Aorta (tissue), 5 donors: ENCODE measurements around the gene FDPS. TPM values are rescaled to one million over a fixed set of nuclear protein-coding genes. Genes with fewer than 3 reads are reported as not detected.

Source experiments
- ATAC-seq: fragments of 200-7000 bp; cut with Tn5 transposase; one replicate; pipeline ENCODE4 v1.9.1; 2022; ENCODE audit warnings: moderate library complexity; ENCODE audit not compliant: low FRiP score
- DNase-seq, 2 donors: peaks; one replicate each; pipeline ENCODE4 v3.0.0-alpha.2; 2020
- H3K27ac ChIP-seq, 2 donors: one replicate each; pipeline ENCODE4 v1.5.1; 2013; ENCODE audit warnings: low read length in 2 of 2, mild to moderate bottlenecking in 2 of 2, moderate library complexity in 2 of 2, control low read depth in 1 of 2, inconsistent platforms in 1 of 2, low read depth in 1 of 2
- H3K27me3 ChIP-seq, 2 donors: one replicate each; pipeline ENCODE4 v1.6.1; 2013; ENCODE audit warnings: control low read depth in 1 of 2, low read length in 1 of 2, mild to moderate bottlenecking in 1 of 2, moderate library complexity in 1 of 2; ENCODE audit not compliant: insufficient read depth in 2 of 2, control insufficient read depth in 1 of 2
- H3K36me3 ChIP-seq, 2 donors: one replicate each; pipeline ENCODE4 v1.6.1; 2013; ENCODE audit warnings: control low read depth in 1 of 2, low read length in 1 of 2, mild to moderate bottlenecking in 1 of 2; ENCODE audit not compliant: insufficient read depth in 2 of 2, control insufficient read depth in 1 of 2
- H3K4me1 ChIP-seq, 2 donors: one replicate each; pipeline ENCODE4 v1.6.1; 2013; ENCODE audit warnings: low read length in 2 of 2, control low read depth in 1 of 2, mild to moderate bottlenecking in 1 of 2, moderate library complexity in 1 of 2; ENCODE audit not compliant: insufficient read depth in 2 of 2, control insufficient read depth in 1 of 2
- H3K4me3 ChIP-seq, 2 donors: one replicate each; pipeline ENCODE4 v1.5.1; 2013; ENCODE audit warnings: low read length in 2 of 2, control low read depth in 1 of 2, mild to moderate bottlenecking in 1 of 2
- H3K9me3 ChIP-seq: one replicate; pipeline ENCODE4 v1.6.1; 2013; ENCODE audit warnings: mild to moderate bottlenecking, low read length; ENCODE audit not compliant: control insufficient read depth
- WGBS, 2 donors: extraction: QIAGEN DNeasy Blood & Tissue Kit; methylation state at CpG; one replicate each; pipeline ENCODE4 v1.1.7; 2013; 5-methylcytosine and 5-hydroxymethylcytosine counted together
- intact Hi-C, 2 donors: fragments of 100-400 bp; cut with DNase I; formaldehyde crosslinking; loops; one replicate each; pipeline versions ENCODE4 v1.14.2 to v1.15.0; 2022
- microRNA-seq, 2 donors: library from miRNA; unstranded; fragments of <30 nt; microRNA quantifications; one replicate each; pipeline ENCODE4 v1.2.0, GENCODE V29; 2020
- polyA plus RNA-seq, 2 donors: library from polyadenylated mRNA; stranded (reverse); fragments of 200-250 nt; gene quantifications; one replicate each; pipeline ENCODE4 v1.2.3, GENCODE V29; 2013
- total RNA-seq, 2 donors: library from RNA; stranded (reverse); fragmentation: NEBNext Ultra II Directional; extraction: Animal tissue kit (Norgen Biotek cat#: 25700); gene quantifications; one replicate each; pipeline ENCODE4 v1.2.1, GENCODE V29; 2021
- donor health status: healthy with polysubstance abuse.
- donor health status: Bipolar disorder and iron deficiency.
- donor health status: DM: no; HTN: no; CAD: no.
- donor health status: DM: no; HTN: no; CAD: no.
- donor health status: DM: yes; HTN: yes; CAD: no.

FDPS gene
- total and polyA plus RNA-seq, 4 donors: 72.9 to 127 (median 96.2) TPM

DNA sequence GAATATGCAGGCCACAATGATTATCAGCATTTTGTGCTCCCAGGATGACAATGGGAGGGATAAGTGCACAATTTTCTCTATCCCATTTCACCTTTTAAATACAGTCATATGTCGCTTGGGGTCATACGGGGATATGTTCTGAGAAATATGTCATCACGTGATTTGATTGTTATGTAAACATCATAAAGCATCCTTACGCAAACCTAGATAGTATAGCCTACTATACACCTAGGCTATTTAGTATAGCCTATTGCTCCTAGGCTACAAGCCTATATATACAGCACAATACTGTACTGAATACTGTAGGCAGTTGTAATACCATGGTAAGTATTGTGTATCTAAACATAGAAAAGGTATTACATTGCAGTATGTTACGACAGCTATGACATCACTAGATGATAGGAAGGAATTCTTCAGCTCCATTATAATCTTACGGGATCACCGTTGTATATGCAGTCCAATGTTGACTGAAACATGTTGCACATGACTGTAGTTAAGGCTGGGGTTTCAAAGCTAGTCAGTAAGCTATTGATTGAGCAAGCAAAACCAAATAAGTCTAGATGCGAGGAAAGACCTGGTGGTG lies 30.9 kb downstream of the FDPS start:
- WGBS, 2 donors: 85 to 86% methylated on average over 8 of the region's 8 CpGs
- H3K9me3 ChIP-seq: no peaks in the 10 kb centered on the region
- no peak for ATAC-seq
- H3K4me1 ChIP-seq: no peaks in the 10 kb centered on the region
- peaks cover 8 to 12% of the 10 kb centered on the region in 2 donors for H3K36me3 ChIP-seq
- H3K27ac ChIP-seq: no peak overlapping the region
- DNase-seq: no peak
- no peak overlapping the region for H3K4me3 ChIP-seq
- intact Hi-C loops: no loop called here
- H3K27me3 ChIP-seq: no peaks in the 10 kb centered on the region

GRCh38 chr1:155342842-155343241 lies 34.2 kb downstream of the FDPS start:
- Histone ChIP-seq H3K27ac (no peak overlapping the region), H3K9me3 (no peaks in the 10 kb centered on the region), H3K36me3 (peaks cover 13 to 15% of the 10 kb centered on the region in 2 donors), H3K4me1 (no peaks in the 10 kb centered on the region), H3K4me3 (no peak overlapping the region), H3K27me3 (no peaks in the 10 kb centered on the region)
- DNase-seq (no peak), ATAC-seq (no peak)
- intact Hi-C loops: no loop called here
- 87 to 90% methylated on average over 3 of the region's 3 CpGs for WGBS, 2 donors

DNA sequence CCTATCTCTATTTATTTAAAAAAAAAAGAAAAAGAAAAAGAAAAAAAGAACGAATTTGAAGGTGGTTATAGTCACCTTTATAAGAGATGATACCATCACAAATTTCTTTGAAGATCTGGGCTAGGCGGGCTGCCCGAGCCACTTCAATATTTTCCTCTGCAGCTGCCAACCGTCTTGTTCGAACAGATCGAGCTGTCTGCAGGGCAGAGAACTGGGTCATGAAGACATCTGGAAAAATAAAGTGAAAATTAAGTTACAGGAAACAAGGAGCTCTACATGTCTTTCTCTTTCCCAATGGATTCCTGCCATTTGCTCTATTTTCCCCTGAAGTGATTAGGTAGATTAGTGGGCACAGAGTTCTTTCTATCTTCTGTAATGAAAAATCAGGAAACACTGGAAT lies 44.0 kb downstream of the FDPS start:
- WGBS, 2 donors: 91 to 93% methylated on average over 6 of the region's 6 CpGs
- peaks cover 1 to 9% of the 10 kb centered on the region in 2 donors for H3K36me3 ChIP-seq
- ATAC-seq (no peak), DNase-seq (no peak)
- H3K4me3 ChIP-seq: no peak overlapping the region
- no peaks in the 10 kb centered on the region for H3K4me1 ChIP-seq
- H3K27me3 ChIP-seq: no peaks in the 10 kb centered on the region
- intact Hi-C loops: no loop called here
- H3K27ac ChIP-seq: no peak overlapping the region
- H3K9me3 ChIP-seq: no peaks in the 10 kb centered on the region

GRCh38 chr1:155360051-155360450 lies 51.4 kb downstream of the FDPS start:
- no peak overlapping the region for H3K27ac ChIP-seq
- no peak overlapping the region for H3K4me3 ChIP-seq
- H3K36me3 ChIP-seq: peaks cover 0 to 7% of the 10 kb centered on the region in 2 donors
- ATAC-seq: no peak
- no peaks in the 10 kb centered on the region for H3K27me3 ChIP-seq
- DNase-seq: no peak
- no peaks in the 10 kb centered on the region for H3K9me3 ChIP-seq
- 93 to 94% methylated on average over 1 of the region's 1 CpG for WGBS, 2 donors
- intact Hi-C loops: no loop called here
- no peaks in the 10 kb centered on the region for H3K4me1 ChIP-seq

Small RNAs within 50 kb of the gene (microRNA-seq; reads per million reads assigned to microRNA genes)
- gene MIR555: 0 reads per million in 2 donors

Other genes starting within 250 kb of the FDPS start
- gene EFNA4, start 245.1 kb upstream of the FDPS start, total RNA-seq: 1 to 10 TPM; 3.0 to 5.7 TPM
- 1 to 10 TPM; 3.9 to 4.0 TPM for gene EFNA4, start 245.1 kb upstream of the FDPS start, polyA plus RNA-seq
- gene EFNA3, start 230.0 kb upstream of the FDPS start, total RNA-seq: 1 to 10 TPM; 1.8 to 3.2 TPM
- under 1 TPM in 1 of 2 donors, not detected in 1; 0.41 TPM for gene EFNA3, start 230.0 kb upstream of the FDPS start, polyA plus RNA-seq
- 10 to 100 TPM; 18.9 to 49.1 TPM for gene EFNA1, start 181.0 kb upstream of the FDPS start, total RNA-seq
- gene EFNA1, start 181.0 kb upstream of the FDPS start, polyA plus RNA-seq: 10 to 100 TPM in 1 of 2 donors, 1 to 10 TPM in 1; 7.1 to 12.1 TPM
- 10 to 100 TPM; 19.8 to 26.8 TPM for gene SLC50A1, start 173.0 kb upstream of the FDPS start, total RNA-seq
- 10 to 100 TPM; 22.7 to 28.2 TPM for gene SLC50A1, start 173.0 kb upstream of the FDPS start, polyA plus RNA-seq
- 10 to 100 TPM; 42.4 to 52.4 TPM for gene DPM3, start 168.3 kb upstream of the FDPS start, total RNA-seq
- gene DPM3, start 168.3 kb upstream of the FDPS start, polyA plus RNA-seq: 100 to 1,000 TPM; 162 to 200 TPM
- 100 to 1,000 TPM; 136 to 143 TPM for gene KRTCAP2, start 135.6 kb upstream of the FDPS start, total RNA-seq
- gene KRTCAP2, start 135.6 kb upstream of the FDPS start, polyA plus RNA-seq: 100 to 1,000 TPM; 179 to 255 TPM
- 1 to 10 TPM; 1.6 to 3.4 TPM for gene TRIM46, start 135.0 kb upstream of the FDPS start, total RNA-seq
- gene TRIM46, start 135.0 kb upstream of the FDPS start, polyA plus RNA-seq: 1 to 10 TPM in 1 of 2 donors, under 1 TPM in 1; 0.50 to 2.1 TPM
- 10 to 100 TPM; 58.9 to 97.9 TPM for gene THBS3, start 101.0 kb upstream of the FDPS start, total RNA-seq
- 100 to 1,000 TPM in 1 of 2 donors, 10 to 100 TPM in 1; 21.7 to 195 TPM for gene THBS3, start 101.0 kb upstream of the FDPS start, polyA plus RNA-seq
- gene MTX1, start 100.2 kb upstream of the FDPS start, total RNA-seq: 10 to 100 TPM; 20.3 to 21.3 TPM
- 10 to 100 TPM; 26.2 to 52.9 TPM for gene MTX1, start 100.2 kb upstream of the FDPS start, polyA plus RNA-seq
- 10 to 100 TPM; 22.8 to 28.7 TPM for gene ENTREP3, start 53.4 kb upstream of the FDPS start, total RNA-seq
- gene ENTREP3, start 53.4 kb upstream of the FDPS start, polyA plus RNA-seq: 10 to 100 TPM in 1 of 2 donors, 1 to 10 TPM in 1; 6.0 to 25.4 TPM
- gene SCAMP3, start 46.5 kb upstream of the FDPS start, total RNA-seq: 10 to 100 TPM; 36.9 to 39.7 TPM
- 10 to 100 TPM; 11.9 to 46.8 TPM for gene SCAMP3, start 46.5 kb upstream of the FDPS start, polyA plus RNA-seq
- 10 to 100 TPM; 39.6 to 63.0 TPM for gene CLK2, start 35.4 kb upstream of the FDPS start, total RNA-seq
- 10 to 100 TPM in 1 of 2 donors, 1 to 10 TPM in 1; 9.3 to 88.6 TPM for gene CLK2, start 35.4 kb upstream of the FDPS start, polyA plus RNA-seq
- 1 to 10 TPM; 1.8 to 5.7 TPM for gene HCN3, start 31.4 kb upstream of the FDPS start, total RNA-seq
- 1 to 10 TPM in 1 of 2 donors, under 1 TPM in 1; 0.13 to 3.1 TPM for gene HCN3, start 31.4 kb upstream of the FDPS start, polyA plus RNA-seq
- not detected for gene PKLR, start 7.4 kb upstream of the FDPS start, total RNA-seq
- 1 to 10 TPM in 1 of 2 donors, not detected in 1; 1.0 TPM for gene PKLR, start 7.4 kb upstream of the FDPS start, polyA plus RNA-seq
- 10 to 100 TPM; 41.2 to 50.8 TPM for gene RUSC1, start 12.0 kb downstream of the FDPS start, total RNA-seq
- gene RUSC1, start 12.0 kb downstream of the FDPS start, polyA plus RNA-seq: 100 to 1,000 TPM in 1 of 2 donors, 10 to 100 TPM in 1; 19.7 to 102 TPM